ENCODE data around the gene IPO11. TPM values are rescaled to one million over a fixed set of nuclear protein-coding genes. Genes with fewer than 3 reads are reported as not detected.

The IPO11 gene
- total and polyA plus RNA-seq, 2 of the 13 experiments (the other 11 are each of a cell fraction or from before 2014, with no cell fraction given): 13.9 to 24.4 TPM

- TF ChIP-seq SRY (CRISPR knock-in tag; IDR thresholded peaks at IDR 0.05) (peak; percentile 83; the same call in 1 of the 2 replicates), ZNF101 (CRISPR knock-in tag; IDR thresholded peaks at IDR 0.05; ENCODE audit: borderline replicate concordance, low read depth) (0 out of 2 replicates have a peak, but pooled peaks have one; percentile 26), ARID2 (CRISPR knock-in tag; IDR thresholded peaks at IDR 0.05; ENCODE audit: borderline replicate concordance) (no peak), NFE2L1 (CRISPR knock-in tag; IDR thresholded peaks at IDR 0.05; ENCODE audit: borderline replicate concordance) (no peak), ZBTB46 (CRISPR knock-in tag; IDR thresholded peaks at IDR 0.05; ENCODE audit: borderline replicate concordance) (peak; percentile 14; the same call in 1 of the 2 replicates), ATRX (CRISPR knock-in tag; IDR thresholded peaks at IDR 0.05; ENCODE audit: borderline replicate concordance) (no peak), KDM6A (CRISPR knock-in tag; IDR thresholded peaks at IDR 0.05; ENCODE audit: low read depth) (no peak), FOXA3 (CRISPR knock-in tag; IDR thresholded peaks at IDR 0.05) (peak; percentile 59), ZNF629 (CRISPR knock-in tag; conservative IDR thresholded peaks at IDR 0.05) (no peak), ZNF792 (CRISPR knock-in tag; IDR thresholded peaks at IDR 0.05) (peak; percentile 92), ETS1 (CRISPR knock-in tag; IDR thresholded peaks at IDR 0.05) (0 out of 2 replicates have a peak, but pooled peaks have one; percentile 15), ZNF790 (CRISPR knock-in tag; IDR thresholded peaks at IDR 0.05; ENCODE audit: borderline replicate concordance) (0 out of 2 replicates have a peak, but pooled peaks have one; percentile 79), NFRKB (IDR thresholded peaks at IDR 0.05) (no peak), ZFP62 (CRISPR knock-in tag; IDR thresholded peaks at IDR 0.05) (no peak), ZNF143 (CRISPR knock-in tag; IDR thresholded peaks at IDR 0.05) (peak; percentile 95), MIER3 (CRISPR knock-in tag; IDR thresholded peaks at IDR 0.05; ENCODE audit: borderline replicate concordance) (peak; percentile 77; the same call in 1 of the 2 replicates), BRD4 (CRISPR knock-in tag; IDR thresholded peaks at IDR 0.05) (peak; percentile 69; the same call in 1 of the 2 replicates), ZBTB7A (CRISPR knock-in tag; IDR thresholded peaks at IDR 0.05) (0 out of 2 replicates have a peak, but pooled peaks have one; percentile 30), MXD4 (CRISPR knock-in tag; IDR thresholded peaks at IDR 0.05) (peak; percentile 97), TAF15 (IDR thresholded peaks at IDR 0.05; ENCODE audit: low read depth, low read length, poor library complexity, severe bottlenecking) (peak; percentile 23), SKIL (CRISPR knock-in tag; IDR thresholded peaks at IDR 0.05; ENCODE audit: borderline replicate concordance) (no peak; the same call in 1 of the 2 replicates), ZNF17 (CRISPR knock-in tag; IDR thresholded peaks at IDR 0.05) (no peak), ZNF577 (CRISPR knock-in tag; IDR thresholded peaks at IDR 0.05; ENCODE audit: borderline replicate concordance, low read depth) (peak; percentile 23; the same call in 1 of the 2 replicates)
- TF ChIP-seq, protein P1, sequence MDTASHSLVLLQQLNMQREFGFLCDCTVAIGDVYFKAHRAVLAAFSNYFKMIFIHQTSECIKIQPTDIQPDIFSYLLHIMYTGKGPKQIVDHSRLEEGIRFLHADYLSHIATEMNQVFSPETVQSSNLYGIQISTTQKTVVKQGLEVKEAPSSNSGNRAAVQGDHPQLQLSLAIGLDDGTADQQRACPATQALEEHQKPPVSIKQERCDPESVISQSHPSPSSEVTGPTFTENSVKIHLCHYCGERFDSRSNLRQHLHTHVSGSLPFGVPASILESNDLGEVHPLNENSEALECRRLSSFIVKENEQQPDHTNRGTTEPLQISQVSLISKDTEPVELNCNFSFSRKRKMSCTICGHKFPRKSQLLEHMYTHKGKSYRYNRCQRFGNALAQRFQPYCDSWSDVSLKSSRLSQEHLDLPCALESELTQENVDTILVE (CRISPR knock-in tag; IDR thresholded peaks at IDR 0.05): peak; percentile 78
These were observed 8.9 kb upstream of the IPO11 start, which contains the start of gene DIMT1 (continued) for GRCh38 chr5:62403411-62404250.

Data from HepG2 (cell line).